Chondrocyte (in vitro differentiated cells): ENCODE measurements around the gene KCNMB4. TPM values are rescaled to one million over a fixed set of nuclear protein-coding genes. Genes with fewer than 3 reads are reported as not detected.

Experiments
- DNase-seq: peaks from one replicate; pipeline ENCODE4 v3.0.0; 2021; ENCODE audit warnings: mixed read lengths, low spot score
- H3K27ac Mint-ChIP-seq: one replicate; pipeline ENCODE4 v1.8.0; 2021; ENCODE audit warnings: mild to moderate bottlenecking, moderate library complexity, mixed read lengths; ENCODE audit not compliant: unreplicated experiment
- H3K27me3 Mint-ChIP-seq: 2 replicates; pipeline ENCODE4 v1.8.0; 2021; ENCODE audit warnings: low read depth, mixed read lengths
- H3K36me3 Mint-ChIP-seq: 2 replicates; pipeline ENCODE4 v1.8.0; 2021; ENCODE audit warnings: low read depth, mixed read lengths
- H3K4me1 Mint-ChIP-seq: 2 replicates; pipeline ENCODE4 v1.8.0; 2021; ENCODE audit warnings: low read depth, mild to moderate bottlenecking, mixed read lengths
- H3K4me3 Mint-ChIP-seq: one replicate; pipeline ENCODE4 v1.8.0; 2021; ENCODE audit warnings: mild to moderate bottlenecking, moderate library complexity, mixed read lengths; ENCODE audit not compliant: unreplicated experiment
- H3K9me3 Mint-ChIP-seq: 2 replicates; pipeline ENCODE4 v1.8.0; 2021; ENCODE audit warnings: low read depth, mixed read lengths
- total RNA-seq: library from RNA; stranded (reverse); gene quantifications from 3 replicates; pipeline ENCODE4 v1.2.1, GENCODE V29; 2021
- TF ChIP-seq, protein P1 (sequence below): fragments of 200-600 bp; sonication (generic); IDR thresholded peaks from 2 replicates; pipeline ENCODE4 v1.5.0; 2021; ENCODE audit warnings: antibody characterized with exemption, mild to moderate bottlenecking, moderate library complexity

KCNMB4 gene
- total RNA-seq, 1 donor from 2014 or later, result 3.3 TPM

DNA sequence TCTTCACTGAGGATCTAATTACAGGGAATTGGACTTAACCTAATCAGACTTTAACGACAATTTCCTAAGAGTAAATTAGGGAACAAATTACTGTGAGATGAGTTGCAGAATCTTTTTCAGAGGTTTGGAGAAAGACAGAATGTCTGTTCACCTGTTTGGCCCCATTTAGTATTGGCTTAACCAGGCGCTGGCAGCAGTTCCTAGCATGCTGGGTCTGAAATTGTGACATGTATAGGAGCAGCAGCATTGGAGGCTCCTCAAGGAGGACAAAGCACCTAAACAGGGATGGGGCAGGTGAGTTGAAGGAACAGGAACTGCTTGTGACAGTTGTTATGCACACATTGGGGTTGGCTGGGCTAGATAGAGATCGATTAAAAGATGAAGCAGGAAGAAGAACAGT is 51.0 kb downstream of the KCNMB4 start:
- no peak overlapping the region for H3K27ac Mint-ChIP-seq
- no peaks in the 10 kb centered on the region for H3K4me1 Mint-ChIP-seq
- no peaks in the 10 kb centered on the region for H3K27me3 Mint-ChIP-seq
- peaks cover 5% of the 10 kb centered on the region for H3K9me3 Mint-ChIP-seq
- H3K4me3 Mint-ChIP-seq, result no peak overlapping the region
- TF ChIP-seq, protein P1, sequence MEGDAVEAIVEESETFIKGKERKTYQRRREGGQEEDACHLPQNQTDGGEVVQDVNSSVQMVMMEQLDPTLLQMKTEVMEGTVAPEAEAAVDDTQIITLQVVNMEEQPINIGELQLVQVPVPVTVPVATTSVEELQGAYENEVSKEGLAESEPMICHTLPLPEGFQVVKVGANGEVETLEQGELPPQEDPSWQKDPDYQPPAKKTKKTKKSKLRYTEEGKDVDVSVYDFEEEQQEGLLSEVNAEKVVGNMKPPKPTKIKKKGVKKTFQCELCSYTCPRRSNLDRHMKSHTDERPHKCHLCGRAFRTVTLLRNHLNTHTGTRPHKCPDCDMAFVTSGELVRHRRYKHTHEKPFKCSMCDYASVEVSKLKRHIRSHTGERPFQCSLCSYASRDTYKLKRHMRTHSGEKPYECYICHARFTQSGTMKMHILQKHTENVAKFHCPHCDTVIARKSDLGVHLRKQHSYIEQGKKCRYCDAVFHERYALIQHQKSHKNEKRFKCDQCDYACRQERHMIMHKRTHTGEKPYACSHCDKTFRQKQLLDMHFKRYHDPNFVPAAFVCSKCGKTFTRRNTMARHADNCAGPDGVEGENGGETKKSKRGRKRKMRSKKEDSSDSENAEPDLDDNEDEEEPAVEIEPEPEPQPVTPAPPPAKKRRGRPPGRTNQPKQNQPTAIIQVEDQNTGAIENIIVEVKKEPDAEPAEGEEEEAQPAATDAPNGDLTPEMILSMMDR, result no peak
- DNase-seq, result no peak
- no peaks in the 10 kb centered on the region for H3K36me3 Mint-ChIP-seq

DNA sequence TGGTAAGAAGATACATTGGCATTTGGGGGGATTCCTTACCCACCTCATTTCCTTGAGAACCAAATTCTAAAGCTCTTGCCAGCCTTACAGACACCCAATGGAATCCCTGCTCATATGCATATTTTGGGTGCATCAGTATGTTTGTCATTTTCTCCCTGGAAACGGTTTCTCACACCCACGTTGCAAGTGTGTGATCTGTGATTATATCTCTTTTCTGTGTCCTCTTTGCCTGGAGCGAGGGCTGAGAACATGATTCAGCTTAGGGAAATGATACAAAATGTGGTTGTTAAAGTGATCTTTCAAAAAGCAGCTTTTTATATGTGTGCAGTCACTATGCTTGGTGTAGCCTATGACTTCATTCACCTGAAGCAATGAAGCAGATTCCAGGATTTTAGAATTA is 52.0 kb downstream of the KCNMB4 start:
- Mint-ChIP-seq H3K27me3 (no peaks in the 10 kb centered on the region), H3K4me1 (no peaks in the 10 kb centered on the region), H3K27ac (no peak overlapping the region), H3K9me3 (peaks cover 5% of the 10 kb centered on the region), H3K36me3 (no peaks in the 10 kb centered on the region), H3K4me3 (no peak overlapping the region)
- TF ChIP-seq, protein P1, result no peak
- no peak for DNase-seq

DNA sequence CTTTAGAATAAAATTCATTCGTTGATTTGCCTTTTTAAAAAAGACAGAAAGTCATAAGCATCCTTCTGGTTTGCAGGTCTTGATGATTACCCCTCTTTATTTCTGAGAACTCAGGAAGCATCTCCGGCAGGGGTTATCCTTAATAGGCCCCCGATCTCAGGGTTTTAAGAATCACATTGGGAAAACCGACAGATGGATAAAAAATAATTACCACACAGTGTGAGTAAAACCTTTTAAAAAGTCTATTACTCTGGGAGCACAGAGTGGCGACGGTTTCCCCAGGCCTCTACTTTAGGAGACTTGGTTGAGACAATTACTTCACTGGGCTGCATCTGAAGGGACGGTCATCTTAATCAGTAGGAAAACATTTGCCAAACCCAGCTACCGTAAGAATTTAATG is 56.5 kb downstream of the KCNMB4 start:
- peaks cover 5% of the 10 kb centered on the region for H3K9me3 Mint-ChIP-seq
- H3K27me3 Mint-ChIP-seq, result no peaks in the 10 kb centered on the region
- H3K4me3 Mint-ChIP-seq, result no peak overlapping the region
- TF ChIP-seq, protein P1, result no peak
- no peaks in the 10 kb centered on the region for H3K4me1 Mint-ChIP-seq
- H3K36me3 Mint-ChIP-seq, result no peaks in the 10 kb centered on the region
- no peak for DNase-seq
- no peak overlapping the region for H3K27ac Mint-ChIP-seq

DNA sequence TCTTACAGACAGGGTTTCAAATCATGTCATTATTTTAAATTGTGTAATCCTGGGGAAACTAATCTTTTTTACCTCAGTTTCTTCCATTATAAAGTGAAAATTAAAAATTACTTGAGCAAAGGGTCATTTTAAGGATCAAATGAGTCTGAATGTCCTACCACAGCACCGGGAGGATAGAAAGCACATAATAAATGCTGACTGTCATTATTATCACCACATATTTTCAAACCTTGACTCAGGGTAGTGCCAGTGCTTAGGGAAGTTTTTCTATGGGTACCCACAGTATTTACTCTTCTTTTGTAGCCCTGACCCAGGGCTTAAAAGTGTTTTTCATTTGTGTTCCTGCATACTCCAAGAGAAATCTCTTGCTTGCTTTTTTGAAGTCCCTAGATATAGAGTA is 60.5 kb downstream of the KCNMB4 start:
- Mint-ChIP-seq H3K27ac (no peak overlapping the region), H3K9me3 (no peaks in the 10 kb centered on the region), H3K4me3 (no peak overlapping the region), H3K27me3 (no peaks in the 10 kb centered on the region), H3K4me1 (no peaks in the 10 kb centered on the region), H3K36me3 (peaks cover 2% of the 10 kb centered on the region)
- TF ChIP-seq, protein P1, result no peak
- no peak for DNase-seq

DNA sequence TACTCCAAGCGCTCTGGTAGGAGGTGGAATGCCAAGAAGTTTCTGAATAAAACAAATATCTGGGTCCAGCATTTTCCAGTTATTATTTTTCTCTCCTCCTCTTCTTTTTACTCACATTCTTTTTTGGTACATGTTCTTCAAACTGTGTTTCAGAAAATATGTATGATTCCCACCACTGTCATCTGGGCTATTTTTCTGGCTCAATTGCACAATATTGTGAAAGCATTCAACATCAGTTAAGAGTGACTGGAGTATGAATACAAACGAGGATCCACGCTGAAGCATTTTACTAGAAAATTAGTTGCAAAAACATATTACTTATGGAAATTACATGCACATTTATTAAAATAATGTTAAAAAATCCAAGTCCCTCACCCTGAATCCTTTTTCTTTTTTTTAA is 61.5 kb downstream of the KCNMB4 start:
- TF ChIP-seq, protein P1, result no peak
- Mint-ChIP-seq H3K4me3 (no peak overlapping the region), H3K4me1 (no peaks in the 10 kb centered on the region), H3K36me3 (peaks cover 2% of the 10 kb centered on the region), H3K9me3 (no peaks in the 10 kb centered on the region), H3K27ac (no peak overlapping the region), H3K27me3 (no peaks in the 10 kb centered on the region)
- DNase-seq, result no peak
